A549 (cell line): ENCODE measurements around the gene IFITM2.

Source experiments
- RCOR1 ChIP-seq: fragments of 150-350 bp; IDR thresholded peaks from 2 replicates; pipeline ENCODE4 v1.6.1; 2014; ENCODE audit warnings: antibody characterized with exemption, low read length, low read depth
- TF ChIP-seq, protein P1 (sequence below): fragments of >200 bp; sonication (Bioruptor Twin); formaldehyde crosslinking; IDR thresholded peaks from 3 replicates; pipeline ENCODE4 v1.5.1; 2016
- TF ChIP-seq, protein P2 (sequence below): fragments of 150-350 bp; IDR thresholded peaks from 2 replicates; pipeline ENCODE4 v1.6.1; 2014; ENCODE audit warnings: low read depth, mild to moderate bottlenecking, low read length

DNA sequence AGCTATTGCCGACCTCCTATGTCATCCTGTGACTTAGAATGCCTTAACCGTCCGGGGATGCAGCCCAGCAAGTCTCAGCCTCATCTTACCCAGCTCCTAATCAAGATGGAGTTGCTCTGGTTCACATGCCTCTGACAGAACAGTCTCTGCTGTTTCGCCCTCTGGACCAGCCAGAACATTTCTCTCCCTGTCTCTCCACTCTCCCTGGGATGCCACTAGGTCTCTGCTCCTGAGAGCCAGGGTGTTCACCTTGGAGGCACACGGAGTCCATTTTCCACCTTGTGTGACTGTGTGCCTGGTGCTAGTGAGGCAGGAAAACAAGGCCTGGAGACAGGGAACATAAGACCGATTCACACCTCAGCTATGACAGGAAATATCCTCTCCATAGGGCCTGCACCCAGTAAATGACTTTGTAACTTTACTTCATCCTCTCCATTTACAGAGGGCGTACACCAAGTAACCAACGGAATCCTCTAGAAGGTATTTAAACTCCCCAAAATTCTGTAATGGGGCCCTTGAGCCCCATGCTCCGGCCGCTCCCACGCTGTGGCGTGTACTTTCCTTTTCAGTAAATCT is 44.9 kb downstream of the IFITM2 start:
- TF ChIP-seq, protein P1, sequence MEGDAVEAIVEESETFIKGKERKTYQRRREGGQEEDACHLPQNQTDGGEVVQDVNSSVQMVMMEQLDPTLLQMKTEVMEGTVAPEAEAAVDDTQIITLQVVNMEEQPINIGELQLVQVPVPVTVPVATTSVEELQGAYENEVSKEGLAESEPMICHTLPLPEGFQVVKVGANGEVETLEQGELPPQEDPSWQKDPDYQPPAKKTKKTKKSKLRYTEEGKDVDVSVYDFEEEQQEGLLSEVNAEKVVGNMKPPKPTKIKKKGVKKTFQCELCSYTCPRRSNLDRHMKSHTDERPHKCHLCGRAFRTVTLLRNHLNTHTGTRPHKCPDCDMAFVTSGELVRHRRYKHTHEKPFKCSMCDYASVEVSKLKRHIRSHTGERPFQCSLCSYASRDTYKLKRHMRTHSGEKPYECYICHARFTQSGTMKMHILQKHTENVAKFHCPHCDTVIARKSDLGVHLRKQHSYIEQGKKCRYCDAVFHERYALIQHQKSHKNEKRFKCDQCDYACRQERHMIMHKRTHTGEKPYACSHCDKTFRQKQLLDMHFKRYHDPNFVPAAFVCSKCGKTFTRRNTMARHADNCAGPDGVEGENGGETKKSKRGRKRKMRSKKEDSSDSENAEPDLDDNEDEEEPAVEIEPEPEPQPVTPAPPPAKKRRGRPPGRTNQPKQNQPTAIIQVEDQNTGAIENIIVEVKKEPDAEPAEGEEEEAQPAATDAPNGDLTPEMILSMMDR: no peak
- TF ChIP-seq, protein P2, sequence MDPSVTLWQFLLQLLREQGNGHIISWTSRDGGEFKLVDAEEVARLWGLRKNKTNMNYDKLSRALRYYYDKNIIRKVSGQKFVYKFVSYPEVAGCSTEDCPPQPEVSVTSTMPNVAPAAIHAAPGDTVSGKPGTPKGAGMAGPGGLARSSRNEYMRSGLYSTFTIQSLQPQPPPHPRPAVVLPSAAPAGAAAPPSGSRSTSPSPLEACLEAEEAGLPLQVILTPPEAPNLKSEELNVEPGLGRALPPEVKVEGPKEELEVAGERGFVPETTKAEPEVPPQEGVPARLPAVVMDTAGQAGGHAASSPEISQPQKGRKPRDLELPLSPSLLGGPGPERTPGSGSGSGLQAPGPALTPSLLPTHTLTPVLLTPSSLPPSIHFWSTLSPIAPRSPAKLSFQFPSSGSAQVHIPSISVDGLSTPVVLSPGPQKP: no peak
- TF ChIP-seq RCOR1: no peak
